GM23338 (cell line): ENCODE results near the gene FKBP1A. TPM values are rescaled to one million over a fixed set of nuclear protein-coding genes. Genes with fewer than 3 reads are reported as not detected.

ENCODE experiments used
- ATAC-seq: fragments of 200-7000 bp; cut with Tn5 transposase; 3 replicates; pipeline ENCODE4 v1.9.1; 2020
- DNase-seq: peaks from one replicate; pipeline ENCODE4 v3.0.0-alpha.2; 2015; ENCODE audit warnings: low spot score
- H2AFZ ChIP-seq: fragments of 200-600 bp; sonication (generic); 2 replicates; pipeline ENCODE4 v1.8.0; 2016; ENCODE audit warnings: antibody characterized with exemption, mild to moderate bottlenecking, moderate library complexity
- H3F3A ChIP-seq: fragments of 200-600 bp; sonication (generic); replicated peaks from 2 replicates; pipeline ENCODE4 v1.8.0; 2017; ENCODE audit warnings: antibody characterized with exemption, mixed run types, low read depth
- H3K27ac ChIP-seq: fragments of 200-600 bp; sonication (generic); 2 replicates; pipeline ENCODE4 v1.6.1; 2016; ENCODE audit warnings: low read depth
- H3K27me3 ChIP-seq: fragments of 200-600 bp; sonication (generic); 2 replicates; pipeline ENCODE4 v1.8.0; 2016; ENCODE audit warnings: mild to moderate bottlenecking, mixed run types, moderate library complexity; ENCODE audit not compliant: insufficient read depth
- H3K36me3 ChIP-seq: fragments of 200-600 bp; sonication (generic); 2 replicates; pipeline ENCODE4 v1.8.0; 2016; ENCODE audit warnings: mild to moderate bottlenecking; ENCODE audit not compliant: insufficient read depth
- H3K4me1 ChIP-seq: fragments of 200-600 bp; sonication (generic); 2 replicates; pipeline ENCODE4 v1.8.0; 2016; ENCODE audit warnings: mild to moderate bottlenecking, moderate library complexity; ENCODE audit not compliant: insufficient read depth
- H3K4me2 ChIP-seq: fragments of 200-600 bp; sonication (generic); 2 replicates; pipeline ENCODE4 v1.7.1; 2017; ENCODE audit warnings: mixed run types
- H3K4me3 ChIP-seq: fragments of 200-600 bp; sonication (generic); 2 replicates; pipeline ENCODE4 v1.6.1; 2016; ENCODE audit warnings: mixed run types
- H3K79me2 ChIP-seq: fragments of 200-600 bp; sonication (generic); replicated peaks from 2 replicates; pipeline ENCODE4 v1.8.0; 2017; ENCODE audit warnings: mild to moderate bottlenecking; ENCODE audit not compliant: insufficient read depth
- H3K9me2 ChIP-seq: fragments of 200-600 bp; sonication (generic); 2 replicates; pipeline ENCODE4 v1.8.0; 2017; ENCODE audit not compliant: insufficient read depth
- H4K20me1 ChIP-seq: fragments of 200-600 bp; sonication (generic); replicated peaks from 2 replicates; pipeline ENCODE4 v1.8.0; 2017; ENCODE audit warnings: mild to moderate bottlenecking; ENCODE audit not compliant: insufficient read depth
- H3K27ac Mint-ChIP-seq: 2 replicates; pipeline ENCODE4 v1.8.0; 2020; ENCODE audit warnings: inconsistent platforms, mild to moderate bottlenecking, moderate library complexity, mixed read lengths
- H3K27me3 Mint-ChIP-seq: 3 replicates; pipeline ENCODE4 v1.8.0; 2022; ENCODE audit warnings: low read depth, mild to moderate bottlenecking, moderate library complexity, mixed read lengths, inconsistent platforms; ENCODE audit not compliant: insufficient read depth, poor library complexity
- H3K36me3 Mint-ChIP-seq: 3 replicates; pipeline ENCODE4 v1.8.0; 2021; ENCODE audit warnings: low read depth, mild to moderate bottlenecking, inconsistent platforms, moderate library complexity, mixed read lengths
- H3K4me1 Mint-ChIP-seq: 3 replicates; pipeline ENCODE4 v1.8.0; 2020; ENCODE audit warnings: mild to moderate bottlenecking, inconsistent platforms, mixed read lengths
- H3K4me3 Mint-ChIP-seq: 3 replicates; pipeline ENCODE4 v1.8.0; 2021; ENCODE audit warnings: moderate library complexity, mild to moderate bottlenecking, inconsistent platforms, mixed read lengths
- H3K9me3 Mint-ChIP-seq: 3 replicates; pipeline ENCODE4 v1.8.0; 2020; ENCODE audit warnings: moderate library complexity, mild to moderate bottlenecking, inconsistent platforms, mixed read lengths
- CTCF ChIP-seq, 2 experiments: fragments of 200-600 bp in 1 of 2; sonication (generic) in 1 of 2; conservative IDR thresholded peaks; 2 replicates each; pipeline versions ENCODE4 v1.5.1 to v1.6.1; 2016 to 2017; ENCODE audit warnings: antibody characterized with exemption in 2 of 2, low read depth in 2 of 2, mild to moderate bottlenecking in 2 of 2, moderate library complexity in 1 of 2
- ETS1 ChIP-seq: IDR thresholded peaks from 2 replicates; pipeline ENCODE4 v1.6.1; 2016; ENCODE audit warnings: antibody characterized with exemption
- EZH2 ChIP-seq: fragments of 200-600 bp; sonication (generic); IDR thresholded peaks from one replicate; pipeline ENCODE4 v1.8.0; 2017; ENCODE audit warnings: antibody characterized with exemption, mild to moderate bottlenecking, low read depth; ENCODE audit not compliant: unreplicated experiment
- EZH2phosphoT487 ChIP-seq: fragments of 200-600 bp; sonication (generic); IDR thresholded peaks from one replicate; pipeline ENCODE4 v1.8.1; 2018; ENCODE audit warnings: antibody characterized with exemption; ENCODE audit not compliant: unreplicated experiment
- POLR2AphosphoS5 ChIP-seq: IDR thresholded peaks from 2 replicates; pipeline ENCODE4 v1.6.1; 2016; ENCODE audit warnings: antibody characterized with exemption, low read depth
- REST ChIP-seq: IDR thresholded peaks from one replicate; pipeline ENCODE4 v1.6.1; 2018; ENCODE audit warnings: antibody characterized with exemption; ENCODE audit not compliant: unreplicated experiment
- ZNF114 ChIP-seq: fragments of 250-450 bp; sonication (Bioruptor Pico); IDR thresholded peaks from 2 replicates; pipeline ENCODE4 v1.5.0; 2020; ENCODE audit warnings: mild to moderate bottlenecking, moderate library complexity
- ZNF331 ChIP-seq: fragments of 250-450 bp; sonication (Bioruptor Pico); IDR thresholded peaks from 2 replicates; pipeline ENCODE4 v1.5.0; 2020; ENCODE audit warnings: low read depth, mild to moderate bottlenecking, moderate library complexity
- ZNF462 ChIP-seq: fragments of 250-450 bp; sonication (Bioruptor Pico); IDR thresholded peaks from 2 replicates; pipeline ENCODE4 v1.5.0; 2020; ENCODE audit warnings: mild to moderate bottlenecking, moderate library complexity
- polyA plus RNA-seq: library from polyadenylated mRNA; unstranded; fragments of >200 nt; fragmentation: Nextera tagmentation; extraction: Ambion mirVana; gene quantifications from 2 replicates; pipeline ENCODE4 v1.2.1, GENCODE V29; 2016
- total RNA-seq: library from RNA; depleted of rRNA; stranded (reverse); fragments of >200 nt; shearing (Covaris generic); gene quantifications from 2 replicates; pipeline ENCODE4 v1.2.3, GENCODE V29; 2014

Gene FKBP1A
- total and polyA plus RNA-seq, 2 experiments from 2014 or later: 171 to 350 TPM

- H3K4me2 ChIP-seq: no peak overlapping the region
- H3K27me3 ChIP-seq: no peaks in the 10 kb centered on the region
- peaks cover 15% of the 10 kb centered on the region for H4K20me1 ChIP-seq
- no peak overlapping the region for H3K4me3 ChIP-seq
- peak overlapping the region; percentile 85; the same call in 1 of the 2 replicates for H3K27ac Mint-ChIP-seq
- ATAC-seq (peak; percentile 25), DNase-seq (peak; percentile 36)
- H3F3A ChIP-seq: no peaks in the 10 kb centered on the region
- H3K4me3 Mint-ChIP-seq: no peak overlapping the region
- H3K4me1 ChIP-seq: no peaks in the 10 kb centered on the region
- H3K27ac ChIP-seq: no peak overlapping the region
- peaks cover 5% of the 10 kb centered on the region; the same call in 1 of the 2 replicates for H3K79me2 ChIP-seq
- no peaks in the 10 kb centered on the region for H3K36me3 ChIP-seq
- no peaks in the 10 kb centered on the region for H3K9me3 Mint-ChIP-seq
- H3K36me3 Mint-ChIP-seq: peaks cover 23% of the 10 kb centered on the region; the same call in 2 of the 3 replicates
- H3K9me2 ChIP-seq: no peaks in the 10 kb centered on the region
- peaks cover 16% of the 10 kb centered on the region for H3K4me1 Mint-ChIP-seq
- no peak overlapping the region for H2AFZ ChIP-seq
- TF ChIP-seq CTCF (conservative IDR thresholded peaks at IDR 0.05; ENCODE audit: low read depth in 2 of 2): peak; percentile 20 to 35
- TF ChIP-seq POLR2AphosphoS5: no peak
- peaks cover 8% of the 10 kb centered on the region for H3K27me3 Mint-ChIP-seq
Measured at GRCh38 chr20:1334761-1335160, 58.1 kb downstream of the FKBP1A start.

GRCh38 chr20:1334370-1334731 lies 58.5 kb downstream of the FKBP1A start:
- H3K36me3 ChIP-seq: no peaks in the 10 kb centered on the region
- no peaks in the 10 kb centered on the region for H3K4me1 ChIP-seq
- DNase-seq: no peak
- Mint-ChIP-seq H3K9me3 (no peaks in the 10 kb centered on the region), H3K4me3 (no peak overlapping the region), H3K27ac (peak overlapping the region; percentile 85; the same call in 1 of the 2 replicates), H3K4me1 (peaks cover 16% of the 10 kb centered on the region), H3K36me3 (peaks cover 23% of the 10 kb centered on the region; the same call in 2 of the 3 replicates), H3K27me3 (peaks cover 8% of the 10 kb centered on the region)
- H3K4me2 ChIP-seq: no peak overlapping the region
- no peak for ATAC-seq
- peaks cover 15% of the 10 kb centered on the region for H4K20me1 ChIP-seq
- H3K4me3 ChIP-seq: no peak overlapping the region
- no peaks in the 10 kb centered on the region for H3K27me3 ChIP-seq
- peaks cover 5% of the 10 kb centered on the region for H3K79me2 ChIP-seq
- no peaks in the 10 kb centered on the region for H3F3A ChIP-seq
- no peak overlapping the region for H3K27ac ChIP-seq
- H2AFZ ChIP-seq: no peak overlapping the region
- no peaks in the 10 kb centered on the region for H3K9me2 ChIP-seq
- TF ChIP-seq EZH2: no peak
- no peak for TF ChIP-seq ETS1
- no peak for TF ChIP-seq ZNF114 (CRISPR knock-in tag)
- TF ChIP-seq ZNF462 (CRISPR knock-in tag): no peak
- no peak for TF ChIP-seq POLR2AphosphoS5
- no peak for TF ChIP-seq ZNF331
- no peak for TF ChIP-seq EZH2phosphoT487
- no peak for TF ChIP-seq REST
